ENCODE measurements around the gene LEPROT. TPM values are rescaled to one million over a fixed set of nuclear protein-coding genes. Genes with fewer than 3 reads are reported as not detected.

Gene LEPROT
- polyA plus RNA-seq, 1 experiment, result 86.7 TPM

DNA sequence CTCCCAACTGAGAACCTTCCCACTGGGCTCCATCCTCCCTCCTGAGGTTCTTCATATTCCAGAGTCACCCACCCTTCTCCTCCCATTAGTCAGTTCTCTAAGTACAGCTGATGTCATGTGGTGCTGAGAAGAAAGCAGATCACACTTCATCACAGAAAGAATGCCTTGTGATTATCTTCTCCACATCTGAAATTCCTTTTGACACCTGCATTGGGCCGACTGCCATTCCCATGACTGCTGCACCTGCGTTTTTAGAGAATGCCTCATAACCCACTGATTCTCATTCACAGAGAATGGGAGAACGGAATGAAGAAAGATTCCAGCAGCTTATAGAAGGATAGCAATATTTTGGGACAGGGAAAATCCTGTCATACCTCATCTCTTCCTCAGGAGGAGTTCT lies 14.3 kb downstream of the LEPROT start:
- H3K27ac ChIP-seq (ENCODE audit: low read depth, low read length), result no peak overlapping the region
- TF ChIP-seq, protein P1, sequence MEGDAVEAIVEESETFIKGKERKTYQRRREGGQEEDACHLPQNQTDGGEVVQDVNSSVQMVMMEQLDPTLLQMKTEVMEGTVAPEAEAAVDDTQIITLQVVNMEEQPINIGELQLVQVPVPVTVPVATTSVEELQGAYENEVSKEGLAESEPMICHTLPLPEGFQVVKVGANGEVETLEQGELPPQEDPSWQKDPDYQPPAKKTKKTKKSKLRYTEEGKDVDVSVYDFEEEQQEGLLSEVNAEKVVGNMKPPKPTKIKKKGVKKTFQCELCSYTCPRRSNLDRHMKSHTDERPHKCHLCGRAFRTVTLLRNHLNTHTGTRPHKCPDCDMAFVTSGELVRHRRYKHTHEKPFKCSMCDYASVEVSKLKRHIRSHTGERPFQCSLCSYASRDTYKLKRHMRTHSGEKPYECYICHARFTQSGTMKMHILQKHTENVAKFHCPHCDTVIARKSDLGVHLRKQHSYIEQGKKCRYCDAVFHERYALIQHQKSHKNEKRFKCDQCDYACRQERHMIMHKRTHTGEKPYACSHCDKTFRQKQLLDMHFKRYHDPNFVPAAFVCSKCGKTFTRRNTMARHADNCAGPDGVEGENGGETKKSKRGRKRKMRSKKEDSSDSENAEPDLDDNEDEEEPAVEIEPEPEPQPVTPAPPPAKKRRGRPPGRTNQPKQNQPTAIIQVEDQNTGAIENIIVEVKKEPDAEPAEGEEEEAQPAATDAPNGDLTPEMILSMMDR (IDR thresholded peaks at IDR 0.05; ENCODE audit: low read depth, low read length), result no peak
- H3K4me3 ChIP-seq (ENCODE audit: low read depth, low read length), result no peak overlapping the region
- DNase-seq (ENCODE audit: low read depth, low spot score), result no peak
- ChIA-PET POLR2A (no interaction called here), CTCF (interaction anchor here (5.0 kb wide), 1 partner anchor 253 kb away, joined by 32 read pairs; no protein-coding TSS in a partner anchor)
- no peaks in the 10 kb centered on the region for H3K27me3 ChIP-seq (ENCODE audit: control insufficient read depth, insufficient read depth, low read length)
- no peaks in the 10 kb centered on the region for H3K9me3 ChIP-seq (ENCODE audit: control insufficient read depth, insufficient read depth, low read length)

- TF ChIP-seq, protein P1 (IDR thresholded peaks at IDR 0.05; ENCODE audit: low read depth, low read length), result no peak
- no peaks in the 10 kb centered on the region for H3K9me3 ChIP-seq (ENCODE audit: control insufficient read depth, insufficient read depth, low read length)
- H3K27me3 ChIP-seq (ENCODE audit: control insufficient read depth, insufficient read depth, low read length), result no peaks in the 10 kb centered on the region
- ChIA-PET CTCF (interaction anchor here (1.4 to 5.0 kb wide), 4 partner anchors 12 to 252 kb away, joined by 3 to 32 read pairs (median 8); no protein-coding TSS in a partner anchor), POLR2A (no interaction called here)
- no peak overlapping the region for H3K27ac ChIP-seq (ENCODE audit: low read depth, low read length)
- no peak overlapping the region for H3K4me3 ChIP-seq (ENCODE audit: low read depth, low read length)
- no peak for DNase-seq (ENCODE audit: low read depth, low spot score)
Measured at GRCh38 chr1:65435987-65436386, 15.5 kb downstream of the LEPROT start.

DNA sequence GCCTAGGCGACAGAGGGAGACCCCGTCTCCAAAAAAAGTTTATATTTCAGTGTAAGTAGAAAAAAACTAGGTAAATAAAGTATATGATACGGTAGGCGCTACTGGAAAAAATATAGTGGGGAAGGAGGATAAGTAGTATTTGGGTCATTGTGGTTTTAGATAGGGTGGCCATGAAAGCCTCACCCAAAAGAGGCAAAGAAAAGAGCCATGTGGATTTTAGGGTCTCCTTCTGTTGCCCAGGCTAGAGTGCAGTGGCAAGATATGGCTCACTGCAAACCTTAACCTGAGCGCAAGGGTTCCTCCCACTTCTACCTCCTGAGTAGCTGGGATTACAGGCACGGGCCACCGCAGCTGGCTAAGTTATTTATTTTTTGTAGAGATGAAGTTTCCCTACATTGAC lies 17.1 kb downstream of the LEPROT start:
- TF ChIP-seq, protein P1 (IDR thresholded peaks at IDR 0.05; ENCODE audit: low read depth, low read length), result no peak
- CTCF ChIA-PET, result interaction anchor here (0.7 to 5.0 kb wide), 4 partner anchors 14 to 805 kb away, joined by 4 to 32 read pairs (median 8); no protein-coding TSS in a partner anchor
- no peak for DNase-seq (ENCODE audit: low read depth, low spot score)
- POLR2A ChIA-PET, result no interaction called here
- no peak overlapping the region for H3K4me3 ChIP-seq (ENCODE audit: low read depth, low read length)
- no peaks in the 10 kb centered on the region for H3K27me3 ChIP-seq (ENCODE audit: control insufficient read depth, insufficient read depth, low read length)
- no peaks in the 10 kb centered on the region for H3K9me3 ChIP-seq (ENCODE audit: control insufficient read depth, insufficient read depth, low read length)
- no peak overlapping the region for H3K27ac ChIP-seq (ENCODE audit: low read depth, low read length)

- no peak for DNase-seq (ENCODE audit: low read depth, low spot score)
- ChIA-PET CTCF (interaction anchor here (4.3 kb wide), 1 partner anchor 10 kb away, joined by 37 read pairs; no protein-coding TSS in a partner anchor), POLR2A (no interaction called here)
Measured at GRCh38 chr1:65440322-65440900, 19.9 kb downstream of the LEPROT start.

DNA sequence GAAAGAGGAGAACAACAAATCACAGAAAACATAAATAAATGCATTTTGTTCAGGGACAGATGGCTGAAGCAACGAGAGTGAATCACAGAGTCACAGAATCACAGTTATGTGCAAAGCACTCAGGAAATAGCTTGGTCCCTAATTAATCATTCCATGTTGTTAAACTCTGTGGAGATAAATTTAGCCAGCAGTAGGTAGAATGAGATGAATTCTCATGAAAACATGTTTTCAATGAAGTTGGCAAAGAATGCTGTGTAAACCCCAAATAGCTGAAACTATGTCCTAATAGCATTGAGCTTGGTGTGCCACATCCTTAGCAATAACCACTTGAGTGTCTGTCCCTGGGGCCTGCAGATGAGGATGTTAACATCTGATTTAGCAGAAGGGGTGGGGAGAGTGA lies 20.4 kb downstream of the LEPROT start:
- H3K27me3 ChIP-seq (ENCODE audit: control insufficient read depth, insufficient read depth, low read length), result no peaks in the 10 kb centered on the region
- no peak overlapping the region for H3K27ac ChIP-seq (ENCODE audit: low read depth, low read length)
- ChIA-PET POLR2A (no interaction called here), CTCF (interaction anchor here (4.3 kb wide), 1 partner anchor 10 kb away, joined by 37 read pairs; no protein-coding TSS in a partner anchor)
- H3K9me3 ChIP-seq (ENCODE audit: control insufficient read depth, insufficient read depth, low read length), result no peaks in the 10 kb centered on the region
- TF ChIP-seq, protein P1 (IDR thresholded peaks at IDR 0.05; ENCODE audit: low read depth, low read length), result no peak
- DNase-seq (ENCODE audit: low read depth, low spot score), result no peak
- H3K4me3 ChIP-seq (ENCODE audit: low read depth, low read length), result no peak overlapping the region

More at GRCh38 chr1:65440322-65440900, 19.9 kb downstream of the LEPROT start:
- TF ChIP-seq, protein P1 (IDR thresholded peaks at IDR 0.05; ENCODE audit: low read depth, low read length), result no peak
- H3K27ac ChIP-seq (ENCODE audit: low read depth, low read length), result no peak overlapping the region
- no peaks in the 10 kb centered on the region for H3K27me3 ChIP-seq (ENCODE audit: control insufficient read depth, insufficient read depth, low read length)
- H3K4me3 ChIP-seq (ENCODE audit: low read depth, low read length), result no peak overlapping the region
- no peaks in the 10 kb centered on the region for H3K9me3 ChIP-seq (ENCODE audit: control insufficient read depth, insufficient read depth, low read length)
